GM10266 (cell line): Measurements from ENCODE around the gene CCT3.

Experiments used
- DNase-seq: peaks from one replicate; pipeline ENCODE4 v3.0.0; 2012; ENCODE audit errors: extremely low spot score
- TF ChIP-seq, protein P1 (sequence below): IDR thresholded peaks from 2 replicates; pipeline ENCODE4 v1.5.1; 2012; ENCODE audit warnings: mild to moderate bottlenecking, low read depth; ENCODE audit not compliant: control insufficient read depth, insufficient read depth; ENCODE audit errors: missing control alignments

Gene CCT3

DNA sequence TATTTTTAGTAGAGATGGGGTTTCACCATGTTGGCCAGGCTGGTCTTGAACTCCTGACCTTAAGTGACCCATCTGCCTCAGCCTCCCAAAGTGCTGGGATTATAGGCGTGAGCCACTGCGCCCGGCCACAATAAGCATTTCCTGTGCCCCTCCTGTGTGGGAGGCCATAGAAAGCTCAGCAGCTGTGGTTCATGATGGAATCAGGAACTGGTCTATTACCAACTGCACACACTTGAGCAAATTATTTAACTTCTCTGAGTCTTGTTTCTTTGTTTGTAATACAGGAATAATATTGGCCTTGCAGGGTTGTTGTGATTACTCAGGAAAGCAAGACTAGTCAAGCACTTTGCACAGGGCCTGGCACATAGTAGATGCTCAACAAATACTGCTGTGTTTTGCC lies 45.9 kb upstream of the CCT3 start:
- TF ChIP-seq, protein P1, sequence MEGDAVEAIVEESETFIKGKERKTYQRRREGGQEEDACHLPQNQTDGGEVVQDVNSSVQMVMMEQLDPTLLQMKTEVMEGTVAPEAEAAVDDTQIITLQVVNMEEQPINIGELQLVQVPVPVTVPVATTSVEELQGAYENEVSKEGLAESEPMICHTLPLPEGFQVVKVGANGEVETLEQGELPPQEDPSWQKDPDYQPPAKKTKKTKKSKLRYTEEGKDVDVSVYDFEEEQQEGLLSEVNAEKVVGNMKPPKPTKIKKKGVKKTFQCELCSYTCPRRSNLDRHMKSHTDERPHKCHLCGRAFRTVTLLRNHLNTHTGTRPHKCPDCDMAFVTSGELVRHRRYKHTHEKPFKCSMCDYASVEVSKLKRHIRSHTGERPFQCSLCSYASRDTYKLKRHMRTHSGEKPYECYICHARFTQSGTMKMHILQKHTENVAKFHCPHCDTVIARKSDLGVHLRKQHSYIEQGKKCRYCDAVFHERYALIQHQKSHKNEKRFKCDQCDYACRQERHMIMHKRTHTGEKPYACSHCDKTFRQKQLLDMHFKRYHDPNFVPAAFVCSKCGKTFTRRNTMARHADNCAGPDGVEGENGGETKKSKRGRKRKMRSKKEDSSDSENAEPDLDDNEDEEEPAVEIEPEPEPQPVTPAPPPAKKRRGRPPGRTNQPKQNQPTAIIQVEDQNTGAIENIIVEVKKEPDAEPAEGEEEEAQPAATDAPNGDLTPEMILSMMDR: no peak
- DNase-seq: no peak

DNA sequence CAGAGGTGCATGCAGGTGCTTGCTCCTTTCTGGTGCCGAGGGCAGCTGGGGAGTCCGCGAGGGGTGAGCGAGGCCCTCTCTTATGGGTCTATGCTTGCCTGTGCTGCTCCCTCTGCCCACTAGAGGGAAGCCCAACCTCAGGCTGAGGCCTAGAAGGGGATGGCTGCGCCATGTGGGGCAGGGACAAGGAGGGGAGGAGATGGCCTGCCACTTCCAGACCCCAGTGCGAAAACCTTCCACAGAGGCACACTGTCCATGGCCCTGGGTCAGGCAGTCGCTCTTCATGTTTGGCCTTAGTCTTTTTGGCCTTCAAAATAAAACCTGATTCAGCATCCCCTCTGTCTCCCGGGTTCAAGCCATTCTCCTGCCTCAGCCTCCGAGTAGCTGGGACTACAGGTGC lies 44.9 kb upstream of the CCT3 start:
- TF ChIP-seq, protein P1: peak; percentile 92
- DNase-seq: peak; percentile 88

DNA sequence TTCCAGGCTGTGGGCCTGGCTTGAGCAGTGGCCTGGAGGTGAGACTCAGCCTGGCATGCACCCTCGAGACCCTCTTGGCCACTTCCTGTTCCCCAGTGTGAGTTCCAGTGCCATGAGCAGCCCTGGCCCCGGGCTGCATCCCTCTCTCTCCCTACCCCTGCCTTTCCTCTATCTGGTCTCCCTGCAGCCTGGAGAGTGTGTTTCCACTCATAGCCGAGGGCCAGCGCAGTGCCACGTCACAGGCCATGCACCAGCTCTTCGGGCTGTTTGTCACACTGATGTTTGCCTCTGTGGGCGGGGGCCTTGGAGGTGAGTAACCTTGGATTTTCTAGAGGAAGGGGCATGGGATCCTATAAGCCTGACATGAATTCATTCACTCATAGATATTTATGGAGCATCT lies 44.5 kb upstream of the CCT3 start:
- DNase-seq: no peak
- TF ChIP-seq, protein P1: no peak

DNA sequence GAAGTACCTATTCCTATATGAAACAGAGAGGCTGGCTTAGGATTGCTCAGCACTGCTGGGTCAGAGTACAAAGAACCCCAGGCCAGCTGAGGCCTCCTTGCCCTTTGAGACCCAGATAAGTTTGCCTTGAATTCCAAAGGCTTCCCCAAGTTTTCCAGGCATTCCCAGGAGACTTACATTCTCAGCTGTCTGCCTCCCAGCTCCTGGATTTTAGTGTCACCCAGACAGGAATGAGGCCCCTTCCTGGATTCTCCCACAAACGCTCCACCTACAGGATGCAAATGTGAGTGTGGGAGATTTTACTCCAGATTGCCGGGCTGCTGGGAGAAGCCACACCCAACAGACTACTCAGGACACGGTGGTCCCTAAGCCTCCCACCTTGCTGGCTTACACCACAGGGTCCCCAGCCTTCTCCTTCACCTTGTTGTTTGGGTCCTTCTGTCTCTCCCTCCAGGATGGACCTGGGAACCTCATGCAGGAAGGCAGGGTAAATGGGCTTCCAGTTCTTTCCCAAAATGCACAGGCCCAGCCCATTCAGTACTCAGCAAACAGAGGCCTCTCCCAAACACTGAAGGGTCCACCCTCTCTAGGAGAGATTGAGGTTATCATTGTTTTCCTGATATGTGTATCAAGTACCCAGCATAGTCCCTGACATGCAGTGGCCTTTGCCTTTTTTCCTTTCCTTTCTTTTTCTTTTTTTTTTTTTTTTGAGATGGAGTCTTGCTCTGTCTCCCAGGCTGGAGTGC lies 41.5 kb upstream of the CCT3 start:
- TF ChIP-seq, protein P1: no peak

DNA sequence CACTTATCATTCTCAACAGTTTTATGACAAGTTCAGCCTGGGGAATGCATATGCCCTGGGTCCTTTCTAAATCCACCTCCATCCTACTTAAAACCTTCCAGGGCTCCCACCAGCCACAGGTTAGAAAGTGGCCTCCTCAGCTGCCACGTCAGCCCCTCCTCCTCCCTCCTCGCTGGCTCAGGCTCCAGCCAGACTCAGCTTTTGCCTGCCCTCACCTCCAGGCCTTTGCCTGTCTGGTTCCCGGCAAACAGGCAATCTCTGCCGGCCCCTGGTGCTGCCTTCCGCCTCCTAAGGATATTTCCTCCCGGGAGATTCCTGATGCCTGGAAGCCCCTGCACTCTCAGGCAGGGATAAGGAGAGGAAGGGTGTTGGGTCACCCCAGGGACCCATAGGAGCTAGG lies 40.5 kb upstream of the CCT3 start:
- TF ChIP-seq, protein P1: no peak
- DNase-seq: no peak

More for the DNA sequence above, 41.5 kb upstream of the CCT3 start:
- DNase-seq: no peak

DNA sequence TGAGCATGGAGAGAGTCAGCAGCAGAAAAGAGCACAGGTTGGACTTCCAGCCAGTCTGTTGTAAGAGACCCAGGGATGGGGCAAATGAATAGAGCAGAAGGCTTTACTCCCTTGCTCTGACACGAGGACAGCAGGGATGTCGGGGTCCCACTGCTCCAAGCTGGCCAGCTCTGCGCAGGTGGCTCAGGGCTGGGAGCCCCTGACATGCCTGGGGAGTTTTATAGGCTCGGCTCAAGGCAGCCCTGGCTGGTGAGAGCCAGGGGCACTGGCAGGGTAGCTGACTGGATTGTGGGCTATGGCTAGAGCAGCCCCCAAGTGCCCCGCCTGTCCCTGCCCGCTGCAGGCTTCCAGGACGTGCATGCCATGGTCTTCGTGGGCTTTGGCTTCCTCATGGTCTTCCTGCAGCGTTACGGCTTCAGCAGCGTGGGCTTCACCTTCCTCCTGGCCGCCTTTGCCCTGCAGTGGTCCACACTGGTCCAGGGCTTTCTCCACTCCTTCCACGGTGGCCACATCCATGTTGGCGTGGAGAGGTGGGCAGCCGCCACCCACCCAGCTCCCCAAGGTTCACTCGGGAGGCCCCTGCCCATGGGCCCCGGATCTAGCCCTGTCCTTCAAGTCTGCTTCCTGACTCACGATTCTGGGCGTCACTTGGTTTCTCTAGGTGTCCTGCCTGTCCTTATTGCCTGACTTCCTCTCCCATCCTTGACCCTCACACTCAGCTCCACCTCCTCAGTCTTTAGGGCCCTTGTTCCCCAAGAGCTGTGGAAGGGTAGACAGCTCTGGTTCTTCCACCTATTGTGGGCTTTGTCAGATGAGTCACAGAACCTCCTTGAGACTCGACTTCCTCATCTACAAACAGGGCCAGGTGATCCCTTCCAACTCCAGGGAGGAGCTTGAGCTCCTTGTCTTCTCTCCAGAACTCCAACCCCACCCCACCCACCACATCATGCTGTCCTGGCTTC lies 39.1 kb upstream of the CCT3 start:
- no peak for DNase-seq
- TF ChIP-seq, protein P1: no peak
